GM19099 (cell line): ENCODE measurements around the gene DPEP1.

Source experiments
- POLR2A ChIP-seq: IDR thresholded peaks from 3 replicates; pipeline ENCODE4 v1.6.1; 2011; ENCODE audit warnings: low read depth; ENCODE audit not compliant: insufficient read length; ENCODE audit errors: extremely low read depth

DPEP1 gene

GRCh38 chr16:89586218-89586617 lies 27.2 kb upstream of the DPEP1 start:
- no peak for TF ChIP-seq POLR2A

GRCh38 chr16:89586853-89587252 lies 26.6 kb upstream of the DPEP1 start:
- no peak for TF ChIP-seq POLR2A

- no peak for TF ChIP-seq POLR2A
Measured at GRCh38 chr16:89588413-89589109, 24.9 kb upstream of the DPEP1 start.

DNA sequence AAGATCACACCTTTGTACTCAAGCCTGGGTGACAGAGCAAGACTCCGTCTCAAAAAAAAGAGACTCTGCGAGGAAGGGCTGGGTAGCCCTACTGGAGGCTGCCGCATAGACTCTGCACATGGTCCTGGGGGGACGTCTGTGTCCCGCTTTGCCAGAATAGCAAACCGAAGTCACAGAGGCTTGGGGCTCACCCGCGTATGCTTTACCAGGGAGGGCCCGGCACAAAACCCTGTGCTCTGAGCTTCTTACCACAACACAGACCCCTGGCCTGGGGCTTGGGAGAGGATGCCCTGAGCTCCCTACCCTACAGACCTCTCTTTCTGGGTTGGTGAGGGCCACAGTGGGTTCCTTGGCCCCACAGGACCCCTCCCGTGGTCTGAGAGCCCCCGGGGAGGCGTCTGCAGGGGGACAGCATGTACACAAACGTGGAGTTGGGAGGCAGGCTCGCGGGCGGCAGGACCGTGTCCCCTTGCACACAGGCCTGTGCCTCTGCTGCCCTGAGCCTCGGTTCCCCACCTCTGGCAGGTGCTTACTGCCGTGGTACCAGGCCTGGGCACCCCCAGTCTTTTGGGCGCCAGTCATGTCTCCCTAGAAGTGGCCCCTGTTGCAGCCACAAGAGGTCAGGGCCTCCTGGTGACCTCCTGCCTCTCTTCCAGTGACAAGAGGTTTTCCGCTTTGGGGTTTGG lies 24.1 kb upstream of the DPEP1 start:
- no peak for TF ChIP-seq POLR2A

- TF ChIP-seq POLR2A = no peak
Measured at GRCh38 chr16:89593841-89594240, 19.6 kb upstream of the DPEP1 start.

GRCh38 chr16:89595330-89596060 lies 17.9 kb upstream of the DPEP1 start:
- TF ChIP-seq POLR2A = no peak

DNA sequence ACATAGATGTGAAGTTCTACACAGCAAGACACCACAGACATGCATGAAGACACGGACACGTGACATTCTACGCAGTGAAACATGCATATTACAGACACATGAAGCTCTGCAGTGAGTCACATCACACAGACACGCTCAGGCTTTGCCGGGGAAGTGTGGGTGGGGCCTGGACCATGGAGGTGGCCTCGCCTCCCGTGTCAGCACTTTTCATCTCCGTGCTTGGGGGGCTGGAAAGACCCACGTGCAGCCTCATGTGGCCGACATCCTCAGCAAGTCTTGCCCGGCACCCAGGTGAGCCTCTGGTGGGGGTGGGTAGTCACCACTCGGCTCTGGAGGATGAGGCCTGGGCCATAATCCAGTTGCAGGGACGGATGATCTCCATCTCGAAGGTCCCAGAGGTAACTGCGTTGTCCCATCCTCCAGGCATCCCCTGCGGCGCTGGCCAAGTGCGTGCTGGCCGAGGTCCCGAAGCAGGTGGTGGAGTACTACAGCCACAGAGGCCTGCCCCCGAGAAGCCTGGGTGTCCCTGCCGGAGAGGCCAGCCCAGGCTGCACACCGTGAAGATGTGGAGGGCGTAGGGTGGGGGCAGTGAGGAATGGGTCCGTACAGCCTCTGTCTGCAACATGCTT lies 17.3 kb upstream of the DPEP1 start:
- TF ChIP-seq POLR2A = no peak

DNA sequence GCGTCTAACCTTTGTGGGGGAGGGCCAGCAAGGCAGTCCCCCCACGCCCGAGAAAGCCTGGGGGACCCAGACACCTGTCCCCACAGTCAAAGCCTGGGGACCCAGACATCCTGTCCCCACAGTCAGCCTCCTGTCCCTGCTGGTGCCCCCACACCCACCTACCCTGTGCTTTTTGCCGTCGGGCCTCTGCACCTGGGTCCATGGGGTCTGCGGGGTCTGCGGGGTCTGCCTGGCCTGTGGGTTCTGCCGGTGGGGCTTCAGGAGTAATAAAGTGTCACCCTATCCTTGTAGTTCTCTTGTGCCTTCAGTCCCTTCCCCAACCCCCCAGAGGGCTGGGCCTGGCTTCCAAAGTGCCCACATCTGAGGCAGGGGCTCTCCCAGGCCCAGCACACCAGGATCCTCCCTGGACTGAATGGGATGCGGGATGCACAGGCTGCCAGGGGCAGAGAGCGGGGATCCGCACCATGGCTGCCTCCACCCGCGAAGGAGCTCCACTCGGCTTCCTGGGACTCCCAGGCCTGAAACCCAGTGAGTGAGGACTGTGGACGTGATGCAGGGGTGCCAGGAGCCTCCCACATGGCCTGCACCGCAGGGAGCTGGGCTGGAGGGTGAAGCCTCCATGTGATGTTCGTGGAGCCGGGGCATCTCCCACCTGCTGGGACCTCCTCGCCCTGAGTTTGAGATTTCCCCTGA lies 16.3 kb upstream of the DPEP1 start:
- TF ChIP-seq POLR2A = no peak

DNA sequence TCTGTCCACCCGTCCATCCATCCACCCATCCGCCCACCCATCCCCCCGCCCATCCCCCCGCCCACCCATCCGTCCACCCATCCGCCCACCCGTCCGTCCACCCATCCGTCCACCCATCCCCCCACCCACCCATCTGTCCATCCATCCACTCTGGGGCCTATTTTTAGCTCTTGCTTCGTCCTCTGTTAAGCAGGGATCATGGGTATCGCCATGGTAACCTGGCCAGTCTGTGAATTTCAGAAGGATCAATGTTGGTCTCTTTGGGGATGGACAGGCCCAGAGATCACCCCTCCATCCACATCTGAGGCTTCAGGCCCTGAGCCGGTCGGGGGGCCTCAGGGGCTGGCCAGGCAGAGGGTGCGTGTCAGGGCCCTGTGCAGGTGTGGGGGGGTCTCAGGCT lies 15.2 kb upstream of the DPEP1 start:
- no peak for TF ChIP-seq POLR2A

DNA sequence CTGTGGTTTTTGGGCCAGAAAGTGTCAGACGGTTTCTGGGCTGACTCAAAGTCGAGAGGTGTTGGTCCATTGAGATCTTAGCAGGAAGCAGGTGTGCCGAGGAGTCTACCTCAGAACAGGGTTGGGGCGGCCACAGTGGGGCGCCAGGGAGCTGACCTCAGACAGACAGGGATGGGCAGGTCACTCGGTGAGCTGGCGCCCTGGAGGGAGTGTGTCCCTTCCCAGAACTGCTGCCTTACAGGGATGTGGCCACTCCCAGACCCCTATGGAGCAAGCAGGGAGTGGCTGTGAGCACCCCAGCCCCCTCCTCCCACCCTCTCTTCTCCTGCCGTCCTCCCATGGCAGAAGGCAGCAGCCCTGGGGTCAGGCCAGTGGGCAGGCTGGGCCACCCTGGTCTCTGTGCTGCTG lies 14.0 kb upstream of the DPEP1 start:
- TF ChIP-seq POLR2A = no peak

GRCh38 chr16:89599902-89600301 lies 13.5 kb upstream of the DPEP1 start:
- no peak for TF ChIP-seq POLR2A

GRCh38 chr16:89600427-89600826 lies 13.0 kb upstream of the DPEP1 start:
- no peak for TF ChIP-seq POLR2A

GRCh38 chr16:89600956-89601355 lies 12.5 kb upstream of the DPEP1 start:
- no peak for TF ChIP-seq POLR2A

GRCh38 chr16:89601906-89602272 lies 11.6 kb upstream of the DPEP1 start:
- no peak for TF ChIP-seq POLR2A
